MM.1S (cell line): Measurements from ENCODE around the gene NUDC.

Experiments used
- DNase-seq: peaks from one replicate; pipeline ENCODE4 v3.0.0-alpha.2; 2015
- H2AFZ ChIP-seq: fragments of 300-600 bp; sonication (generic); 2 replicates; pipeline ENCODE4 v1.6.0; 2016; ENCODE audit warnings: antibody characterized with exemption, low read length
- H3F3A ChIP-seq: fragments of 300-600 bp; sonication (generic); 2 replicates; pipeline ENCODE4 v1.6.1; 2016; ENCODE audit warnings: mild to moderate bottlenecking, antibody characterized with exemption, low read length, moderate library complexity, mixed read lengths; ENCODE audit not compliant: insufficient read depth
- H3K27ac ChIP-seq: fragments of 300-600 bp; sonication (generic); 2 replicates; pipeline ENCODE4 v1.5.1; 2016; ENCODE audit warnings: mild to moderate bottlenecking, low read length
- H3K27me3 ChIP-seq: fragments of 300-600 bp; sonication (generic); replicated peaks from 2 replicates; pipeline ENCODE4 v1.6.0; 2016; ENCODE audit warnings: low read length; ENCODE audit not compliant: insufficient read depth
- H3K36me3 ChIP-seq: fragments of 300-600 bp; sonication (generic); replicated peaks from 2 replicates; pipeline ENCODE4 v1.6.1; 2016; ENCODE audit warnings: mild to moderate bottlenecking, low read length, mixed read lengths; ENCODE audit not compliant: insufficient read depth
- H3K4me1 ChIP-seq: fragments of 300-600 bp; sonication (generic); 2 replicates; pipeline ENCODE4 v1.6.1; 2016; ENCODE audit warnings: low read length, mixed read lengths
- H3K4me2 ChIP-seq: fragments of 300-600 bp; sonication (generic); 2 replicates; pipeline ENCODE4 v1.6.0; 2016; ENCODE audit warnings: low read depth, low read length
- H3K4me3 ChIP-seq: fragments of 300-600 bp; sonication (generic); 2 replicates; pipeline ENCODE4 v1.5.1; 2016; ENCODE audit warnings: low read length, mixed read lengths
- H3K79me2 ChIP-seq: fragments of 300-600 bp; sonication (generic); 2 replicates; pipeline ENCODE4 v1.6.1; 2016; ENCODE audit warnings: mixed run types, low read length, mixed read lengths
- H3K9ac ChIP-seq: fragments of 300-600 bp; sonication (generic); 2 replicates; pipeline ENCODE4 v1.6.1; 2016; ENCODE audit warnings: low read length, mixed read lengths
- H3K9me2 ChIP-seq: fragments of 300-600 bp; sonication (generic); replicated peaks from 2 replicates; pipeline ENCODE4 v1.6.1; 2016; ENCODE audit warnings: mild to moderate bottlenecking, low read length, mixed read lengths; ENCODE audit not compliant: insufficient read depth
- H3K9me3 ChIP-seq: fragments of 300-600 bp; sonication (generic); replicated peaks from 2 replicates; pipeline ENCODE4 v1.6.1; 2016; ENCODE audit warnings: mild to moderate bottlenecking, low read length, mixed read lengths; ENCODE audit not compliant: insufficient read depth
- H4K20me1 ChIP-seq: fragments of 300-600 bp; sonication (generic); 2 replicates; pipeline ENCODE4 v1.6.1; 2016; ENCODE audit warnings: mild to moderate bottlenecking, low read length, moderate library complexity, mixed read lengths; ENCODE audit not compliant: insufficient read depth
- EZH2 ChIP-seq: fragments of 300-600 bp; sonication (generic); optimal IDR thresholded peaks from 2 replicates; pipeline ENCODE3; 2017; ENCODE audit warnings: low read depth, mild to moderate bottlenecking, antibody characterized with exemption, low read length, mixed read lengths
- EZH2phosphoT487 ChIP-seq: fragments of 300-600 bp; sonication (generic); IDR thresholded peaks from 2 replicates; pipeline ENCODE4 v1.6.1; 2018; ENCODE audit warnings: antibody characterized with exemption, low read length
- TF ChIP-seq, protein P1 (sequence below): fragments of 300-600 bp; sonication (generic); IDR thresholded peaks from 2 replicates; pipeline ENCODE4 v1.5.1; 2016; ENCODE audit warnings: antibody characterized with exemption, low read length, mixed read lengths

NUDC gene

DNA sequence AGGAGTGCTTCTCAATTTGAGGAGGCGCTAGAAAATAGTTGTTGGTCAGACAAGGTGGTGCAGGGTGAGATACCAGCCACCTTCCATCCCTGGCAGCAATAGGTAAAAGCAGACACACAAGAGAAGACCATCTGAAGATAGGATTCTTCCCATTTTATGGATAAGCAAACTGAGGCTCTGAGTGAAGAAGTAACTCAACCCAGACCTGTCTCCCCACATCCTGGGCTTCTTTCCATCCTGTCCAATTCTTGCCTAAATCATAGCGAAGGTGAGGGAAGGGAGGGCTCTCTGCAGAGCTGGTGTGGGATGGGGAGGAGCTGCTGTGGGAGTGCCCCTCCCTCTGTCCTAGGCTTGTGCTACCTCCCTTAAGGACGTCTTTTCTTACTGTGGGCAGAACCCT lies 50.0 kb downstream of the NUDC start:
- no peaks in the 10 kb centered on the region for H3K79me2 ChIP-seq
- no peak overlapping the region for H3K9ac ChIP-seq
- H3K9me2 ChIP-seq: no peaks in the 10 kb centered on the region
- H3K27ac ChIP-seq: no peak overlapping the region
- no peak for DNase-seq
- no peaks in the 10 kb centered on the region for H3F3A ChIP-seq
- no peaks in the 10 kb centered on the region for H4K20me1 ChIP-seq
- no peaks in the 10 kb centered on the region for H3K4me1 ChIP-seq
- TF ChIP-seq EZH2phosphoT487 (no peak), EZH2 (no peak)
- TF ChIP-seq, protein P1, sequence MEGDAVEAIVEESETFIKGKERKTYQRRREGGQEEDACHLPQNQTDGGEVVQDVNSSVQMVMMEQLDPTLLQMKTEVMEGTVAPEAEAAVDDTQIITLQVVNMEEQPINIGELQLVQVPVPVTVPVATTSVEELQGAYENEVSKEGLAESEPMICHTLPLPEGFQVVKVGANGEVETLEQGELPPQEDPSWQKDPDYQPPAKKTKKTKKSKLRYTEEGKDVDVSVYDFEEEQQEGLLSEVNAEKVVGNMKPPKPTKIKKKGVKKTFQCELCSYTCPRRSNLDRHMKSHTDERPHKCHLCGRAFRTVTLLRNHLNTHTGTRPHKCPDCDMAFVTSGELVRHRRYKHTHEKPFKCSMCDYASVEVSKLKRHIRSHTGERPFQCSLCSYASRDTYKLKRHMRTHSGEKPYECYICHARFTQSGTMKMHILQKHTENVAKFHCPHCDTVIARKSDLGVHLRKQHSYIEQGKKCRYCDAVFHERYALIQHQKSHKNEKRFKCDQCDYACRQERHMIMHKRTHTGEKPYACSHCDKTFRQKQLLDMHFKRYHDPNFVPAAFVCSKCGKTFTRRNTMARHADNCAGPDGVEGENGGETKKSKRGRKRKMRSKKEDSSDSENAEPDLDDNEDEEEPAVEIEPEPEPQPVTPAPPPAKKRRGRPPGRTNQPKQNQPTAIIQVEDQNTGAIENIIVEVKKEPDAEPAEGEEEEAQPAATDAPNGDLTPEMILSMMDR: no peak
- no peak overlapping the region for H3K4me3 ChIP-seq
- no peak overlapping the region for H2AFZ ChIP-seq
- H3K36me3 ChIP-seq: no peaks in the 10 kb centered on the region
- H3K4me2 ChIP-seq: no peak overlapping the region
- H3K27me3 ChIP-seq: 0 out of 2 replicates have a peak, but pooled peaks cover 3% of the 10 kb centered on the region
- H3K9me3 ChIP-seq: no peaks in the 10 kb centered on the region

DNA sequence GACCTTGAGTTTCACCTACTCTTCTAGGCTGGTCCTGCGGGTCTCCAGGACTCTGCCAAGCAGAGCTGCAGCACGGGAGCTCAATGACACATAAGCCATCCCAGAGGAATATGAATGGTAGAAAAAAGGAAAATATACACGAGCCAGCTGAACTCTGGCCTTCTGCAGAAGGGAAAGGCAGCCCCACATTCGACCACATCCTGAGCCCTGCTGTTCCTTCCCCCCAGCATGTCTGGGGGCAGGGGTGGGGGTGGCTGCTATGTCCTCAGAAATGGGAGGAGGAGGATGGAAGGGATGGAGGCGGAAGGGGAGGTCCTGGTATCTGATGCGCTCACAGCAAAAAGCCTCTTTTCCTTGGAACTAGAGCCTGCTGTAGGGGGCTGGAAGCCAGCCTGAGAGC lies 50.8 kb downstream of the NUDC start:
- no peak overlapping the region for H2AFZ ChIP-seq

DNA sequence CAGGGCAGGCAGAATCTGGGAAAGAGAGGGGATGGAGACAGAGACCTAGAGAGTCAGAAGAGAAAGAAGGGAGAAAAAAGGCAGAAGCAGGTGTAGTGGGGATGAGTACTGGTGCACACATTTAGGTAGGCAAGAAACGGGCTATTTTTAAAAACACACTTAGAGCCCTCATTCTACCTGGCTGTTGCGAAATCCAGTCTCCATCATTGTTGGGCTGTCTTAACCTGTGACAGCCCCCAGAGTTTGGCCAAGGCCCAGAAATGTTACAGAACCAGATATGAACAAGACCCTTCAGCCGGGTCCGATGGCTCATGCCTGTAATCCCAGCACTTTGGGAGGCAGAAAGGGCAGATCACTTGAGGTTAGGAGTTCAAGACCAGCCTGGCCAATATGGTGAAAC lies 51.3 kb downstream of the NUDC start:
- Histone ChIP-seq H3K4me1 (no peaks in the 10 kb centered on the region), H4K20me1 (no peaks in the 10 kb centered on the region), H3K4me2 (no peak overlapping the region), H2AFZ (no peak overlapping the region), H3K27me3 (no peaks in the 10 kb centered on the region), H3K36me3 (no peaks in the 10 kb centered on the region), H3K9ac (no peak overlapping the region), H3K9me3 (no peaks in the 10 kb centered on the region), H3K9me2 (no peaks in the 10 kb centered on the region), H3F3A (no peaks in the 10 kb centered on the region), H3K27ac (no peak overlapping the region), H3K4me3 (no peak overlapping the region), H3K79me2 (no peaks in the 10 kb centered on the region)
- no peak for DNase-seq
- no peak for TF ChIP-seq EZH2
- TF ChIP-seq, protein P1: no peak
- TF ChIP-seq EZH2phosphoT487: no peak

More for the DNA sequence above, 50.8 kb downstream of the NUDC start:
- no peaks in the 10 kb centered on the region for H3F3A ChIP-seq
- no peak overlapping the region for H3K4me3 ChIP-seq
- no peaks in the 10 kb centered on the region for H3K9me3 ChIP-seq
- no peaks in the 10 kb centered on the region for H3K4me1 ChIP-seq
- H3K9me2 ChIP-seq: no peaks in the 10 kb centered on the region
- TF ChIP-seq EZH2phosphoT487: no peak
- TF ChIP-seq, protein P1: no peak
- TF ChIP-seq EZH2: no peak
- H3K27ac ChIP-seq: no peak overlapping the region
- H4K20me1 ChIP-seq: no peaks in the 10 kb centered on the region
- H3K27me3 ChIP-seq: no peaks in the 10 kb centered on the region
- no peaks in the 10 kb centered on the region for H3K36me3 ChIP-seq
- no peak for DNase-seq
- no peak overlapping the region for H3K9ac ChIP-seq
- no peaks in the 10 kb centered on the region for H3K79me2 ChIP-seq
- no peak overlapping the region for H3K4me2 ChIP-seq
